SK-N-MC (cell line): ENCODE data around the gene LAIR1.
"Not testable (repeated sequence)": the region's sequence is repeated elsewhere in the genome, so short reads cannot be mapped to it uniquely, and the experiment has no call there.

ENCODE experiments used
- DNase-seq: peaks from one replicate; pipeline ENCODE4 v3.0.0-alpha.2; 2011; ENCODE audit warnings: low read depth, low spot score
- H3K27ac ChIP-seq: fragments of 200-600 bp; sonication (generic); 2 replicates; pipeline ENCODE4 v1.5.1; 2016; ENCODE audit warnings: mixed run types
- H3K36me3 ChIP-seq: fragments of 200-600 bp; sonication (generic); 2 replicates; pipeline ENCODE4 v1.6.1; 2017; ENCODE audit warnings: antibody characterized with exemption, low read length, mixed read lengths; ENCODE audit not compliant: insufficient read depth
- H3K4me3 ChIP-seq: fragments of 200-600 bp; sonication (generic); 2 replicates; pipeline ENCODE4 v1.5.1; 2016
- H3K9ac ChIP-seq: fragments of 200-600 bp; sonication (generic); 2 replicates; pipeline ENCODE4 v1.8.0; 2017; ENCODE audit warnings: mixed run types, mixed read lengths; ENCODE audit not compliant: insufficient read length
- H3K9me3 ChIP-seq: fragments of 200-600 bp; sonication (generic); 2 replicates; pipeline ENCODE4 v1.6.1; 2017; ENCODE audit warnings: low read depth, mild to moderate bottlenecking, antibody characterized with exemption, low read length, moderate library complexity, mixed read lengths
- EZH2 ChIP-seq: fragments of 200-600 bp; sonication (generic); IDR thresholded peaks from one replicate; pipeline ENCODE4 v1.6.1; 2017; ENCODE audit warnings: antibody characterized with exemption
- FOXP2 ChIP-seq: optimal IDR thresholded peaks from 2 replicates; pipeline ENCODE3; 2011; ENCODE audit warnings: mild to moderate bottlenecking, moderate library complexity; ENCODE audit not compliant: insufficient read depth; ENCODE audit errors: extremely low read length, control extremely low read depth
- POLR2AphosphoS5 ChIP-seq: IDR thresholded peaks from 2 replicates; pipeline ENCODE4 v1.6.1; 2012; ENCODE audit warnings: mild to moderate bottlenecking, low read depth, low read length, borderline replicate concordance

Gene LAIR1

GRCh38 chr19:54369082-54369687 is 4.5 kb upstream of the LAIR1 start:
- Histone ChIP-seq H3K9me3 (no peaks in the 10 kb centered on the region), H3K4me3 (no peak overlapping the region), H3K9ac (no peak overlapping the region), H3K36me3 (no peaks in the 10 kb centered on the region), H3K27ac (no peak overlapping the region)
- TF ChIP-seq FOXP2: no peak
- no peak for TF ChIP-seq EZH2
- TF ChIP-seq POLR2AphosphoS5: no peak
- no peak for DNase-seq

GRCh38 chr19:54366811-54367210 is 2.1 kb upstream of the LAIR1 start:
- Histone ChIP-seq H3K4me3 (no peak overlapping the region), H3K9ac (no peak overlapping the region)

GRCh38 chr19:54365798-54366197 is 1.1 kb upstream of the LAIR1 start:
- H3K4me3 ChIP-seq, DNase-seq, H3K27ac ChIP-seq, H3K9ac ChIP-seq, H3K36me3 ChIP-seq, H3K9me3 ChIP-seq: not testable (repeated sequence)

More at GRCh38 chr19:54366811-54367210, 2.1 kb upstream of the LAIR1 start:
- no peaks in the 10 kb centered on the region for H3K36me3 ChIP-seq
- no peak overlapping the region for H3K27ac ChIP-seq
- TF ChIP-seq POLR2AphosphoS5 (no peak), EZH2 (no peak), FOXP2 (no peak)
- H3K9me3 ChIP-seq: no peaks in the 10 kb centered on the region
- DNase-seq: no peak

- H3K27ac ChIP-seq, H3K9ac ChIP-seq, H3K4me3 ChIP-seq: not testable (repeated sequence)
Observed at GRCh38 chr19:54361680-54362422, 2.9 kb downstream of the LAIR1 start.

GRCh38 chr19:54359149-54359820 is 5.4 kb downstream of the LAIR1 start:
- not testable (repeated sequence) for DNase-seq, H3K4me3 ChIP-seq, H3K9ac ChIP-seq

More at GRCh38 chr19:54361680-54362422, 2.9 kb downstream of the LAIR1 start:
- H3K36me3 ChIP-seq, H3K9me3 ChIP-seq, DNase-seq: not testable (repeated sequence)

GRCh38 chr19:54357381-54357780 is 7.3 kb downstream of the LAIR1 start:
- no peaks in the 10 kb centered on the region for H3K36me3 ChIP-seq
- no peak overlapping the region for H3K4me3 ChIP-seq
- H3K9me3 ChIP-seq: no peaks in the 10 kb centered on the region
- H3K9ac ChIP-seq: no peak overlapping the region
- TF ChIP-seq EZH2 (no peak), POLR2AphosphoS5 (no peak), FOXP2 (no peak)
- DNase-seq: no peak
- no peak overlapping the region for H3K27ac ChIP-seq

More at GRCh38 chr19:54359149-54359820, 5.4 kb downstream of the LAIR1 start:
- H3K9me3 ChIP-seq, H3K36me3 ChIP-seq, H3K27ac ChIP-seq: not testable (repeated sequence)

- no peak for TF ChIP-seq POLR2AphosphoS5
- no peak for TF ChIP-seq FOXP2
- TF ChIP-seq EZH2: no peak
- Histone ChIP-seq H3K9me3 (no peaks in the 10 kb centered on the region), H3K27ac (no peak overlapping the region), H3K4me3 (no peak overlapping the region), H3K9ac (no peak overlapping the region), H3K36me3 (no peaks in the 10 kb centered on the region)
- DNase-seq: no peak
Observed at GRCh38 chr19:54356444-54357056, 8.2 kb downstream of the LAIR1 start.

GRCh38 chr19:54355675-54356074 is 9.1 kb downstream of the LAIR1 start:
- no peak for TF ChIP-seq EZH2
- TF ChIP-seq POLR2AphosphoS5: no peak
- TF ChIP-seq FOXP2: no peak
- no peak overlapping the region for H3K4me3 ChIP-seq
- no peak overlapping the region for H3K9ac ChIP-seq
- H3K9me3 ChIP-seq: no peaks in the 10 kb centered on the region
- H3K27ac ChIP-seq: no peak overlapping the region
- no peak for DNase-seq
- H3K36me3 ChIP-seq: no peaks in the 10 kb centered on the region
